Renal pelvis (tissue), 4 donors: ENCODE results near the gene DCBLD1. TPM values are rescaled to one million over a fixed set of nuclear protein-coding genes. Genes with fewer than 3 reads are reported as not detected.

Source experiments
- DNase-seq: peaks from one replicate; pipeline ENCODE4 v3.0.0-alpha.2; 2013
- polyA plus RNA-seq, 3 donors: library from polyadenylated mRNA; unstranded; fragments of 120-200 nt; gene quantifications; one replicate each; pipeline ENCODE4 v1.2.1, GENCODE V29; 2013; ENCODE audit not compliant: insufficient read length in 3 of 3

The DCBLD1 gene
- polyA plus RNA-seq, 3 donors, result 11.1 to 14.9 (median 12.4) TPM

GRCh38 chr6:117521791-117522502 lies 39.5 kb downstream of the DCBLD1 start:
- no peak for DNase-seq

- DNase-seq, result no peak
Measured at GRCh38 chr6:117525607-117526006, 43.1 kb downstream of the DCBLD1 start.

GRCh38 chr6:117530467-117531242 lies 48.2 kb downstream of the DCBLD1 start:
- no peak for DNase-seq

- no peak for DNase-seq
Measured at GRCh38 chr6:117531346-117531745, 48.9 kb downstream of the DCBLD1 start.

- DNase-seq, result no peak
Measured at GRCh38 chr6:117531809-117532725, 49.6 kb downstream of the DCBLD1 start.

GRCh38 chr6:117533775-117534174 lies 51.3 kb downstream of the DCBLD1 start:
- no peak for DNase-seq

- no peak for DNase-seq
Measured at GRCh38 chr6:117534974-117535373, 52.5 kb downstream of the DCBLD1 start.

GRCh38 chr6:117536317-117536716 lies 53.8 kb downstream of the DCBLD1 start:
- DNase-seq, result no peak

GRCh38 chr6:117538615-117539014 lies 56.1 kb downstream of the DCBLD1 start:
- DNase-seq, result no peak

GRCh38 chr6:117540670-117541069 lies 58.2 kb downstream of the DCBLD1 start:
- no peak for DNase-seq

GRCh38 chr6:117542493-117542892 lies 60.0 kb downstream of the DCBLD1 start:
- DNase-seq, result no peak

GRCh38 chr6:117544716-117545115 lies 62.2 kb downstream of the DCBLD1 start:
- no peak for DNase-seq

GRCh38 chr6:117545161-117545595 lies 62.7 kb downstream of the DCBLD1 start:
- no peak for DNase-seq

GRCh38 chr6:117546674-117547073 lies 64.2 kb downstream of the DCBLD1 start:
- no peak for DNase-seq

- DNase-seq, result peak; percentile 80
Measured at GRCh38 chr6:117547688-117548621, 65.5 kb downstream of the DCBLD1 start.

- DNase-seq, result no peak
Measured at GRCh38 chr6:117548797-117549301, 66.4 kb downstream of the DCBLD1 start.

- DNase-seq, result no peak
Measured at GRCh38 chr6:117549611-117550010, 67.1 kb downstream of the DCBLD1 start.

GRCh38 chr6:117550078-117550600 lies 67.7 kb downstream of the DCBLD1 start:
- DNase-seq, result no peak

- no peak for DNase-seq
Measured at GRCh38 chr6:117550618-117551242, 68.3 kb downstream of the DCBLD1 start.

- DNase-seq, result no peak
Measured at GRCh38 chr6:117552618-117553017, 70.1 kb downstream of the DCBLD1 start.
